Hematopoietic multipotent progenitor cell treated with erythropoietin and hydrocortisone succinate and interleukin-3 and kit ligand, for 6 days (in vitro differentiated cells): Measurements from ENCODE around the gene SIAH2.

Experiments used
- DNase-seq: peaks from one replicate; pipeline ENCODE4 v3.0.0-alpha.2; 2015

SIAH2 gene

DNA sequence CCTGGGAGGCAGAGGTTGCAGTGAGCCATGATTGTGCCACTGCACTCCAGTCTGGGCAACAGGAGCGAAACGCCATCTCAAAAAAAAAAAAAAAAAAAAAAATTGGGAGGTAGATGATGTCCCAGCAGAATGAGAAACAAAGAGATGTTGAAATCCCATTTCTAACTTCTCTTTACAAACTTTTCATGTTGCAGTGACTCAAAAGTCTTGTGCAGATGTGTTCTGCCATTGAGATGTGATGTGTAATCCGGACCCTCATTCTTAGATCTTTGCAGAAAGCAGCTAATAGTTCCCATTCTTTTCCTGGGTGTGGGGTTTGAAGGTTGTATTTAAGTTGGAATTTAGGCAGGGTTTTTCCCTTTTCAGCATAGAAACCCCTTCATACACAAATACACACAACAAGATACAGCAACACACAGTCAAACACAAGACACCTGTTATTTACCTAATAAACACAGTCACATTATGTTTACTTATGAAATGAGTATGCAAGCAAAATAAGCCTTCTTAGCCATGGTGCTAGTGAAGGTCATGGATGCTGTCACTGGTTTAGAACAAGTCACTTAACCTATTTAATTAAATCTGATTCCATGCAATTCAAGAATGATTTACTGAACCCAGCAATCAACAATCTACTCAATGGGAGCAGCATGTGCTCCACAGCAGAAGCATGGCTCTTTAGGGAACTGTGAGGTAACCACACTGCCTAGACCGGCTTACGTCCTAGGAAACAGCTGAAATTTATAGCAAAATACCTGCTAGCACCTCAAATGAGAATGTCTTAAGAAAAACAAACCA, 14.9 kb downstream of the SIAH2 start:
- DNase-seq = no peak

DNA sequence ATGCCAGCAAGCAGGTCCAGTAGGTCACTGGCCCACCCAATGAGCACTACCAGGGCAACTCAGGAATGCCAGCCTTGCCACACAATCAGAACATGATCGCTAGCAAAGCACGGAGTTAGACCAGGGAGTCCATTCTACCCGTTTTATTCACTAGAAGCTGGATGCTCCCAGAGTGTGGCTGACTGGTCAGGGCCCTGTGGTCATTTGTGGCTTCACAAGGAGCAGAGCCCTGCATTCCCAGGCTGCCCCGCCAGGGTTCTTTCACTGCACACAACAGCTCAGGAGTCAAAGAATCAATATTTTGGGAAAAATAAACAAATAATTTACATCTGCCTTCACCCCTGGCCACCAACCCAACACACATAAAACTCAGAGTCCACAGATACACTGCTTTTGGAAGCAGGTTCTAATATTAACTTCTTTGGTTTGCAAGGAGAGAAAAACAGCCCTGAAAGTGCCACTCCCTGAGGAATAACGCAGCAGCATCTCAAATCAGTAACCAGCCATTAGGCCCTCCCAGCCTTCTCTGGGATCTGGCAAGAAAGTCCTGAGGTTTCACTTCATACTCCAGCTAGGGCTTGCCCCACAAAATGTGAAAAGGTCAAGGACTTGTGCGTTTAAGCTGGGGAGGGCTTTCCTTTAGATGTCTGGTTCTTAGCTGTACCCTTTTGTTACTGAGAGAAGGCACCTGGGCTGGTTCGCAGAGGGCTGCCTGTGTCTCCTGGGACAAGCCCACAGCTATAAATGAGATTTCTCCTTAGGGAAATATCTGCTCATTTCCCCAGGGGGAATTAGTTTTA, 16.0 kb downstream of the SIAH2 start:
- DNase-seq = no peak

DNA sequence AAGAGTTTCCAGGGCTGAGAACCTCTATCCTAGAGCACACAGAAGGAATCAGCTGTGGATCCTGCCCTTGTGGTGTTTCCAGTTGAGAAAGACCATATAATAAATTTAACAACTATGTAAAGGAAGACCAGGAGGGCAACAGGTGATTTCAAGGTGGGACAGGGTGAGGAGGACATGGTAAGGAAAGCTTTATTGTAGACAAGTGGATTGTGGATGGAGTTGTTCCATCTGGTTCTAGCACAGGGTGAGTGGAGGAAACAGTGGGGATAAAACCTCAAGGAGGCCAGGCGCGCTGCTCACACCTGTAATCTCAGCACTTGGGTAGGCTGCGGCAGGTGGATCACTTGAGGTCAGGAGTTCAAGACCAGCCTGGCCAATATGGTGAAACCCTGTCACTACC, 17.1 kb downstream of the SIAH2 start:
- no peak for DNase-seq

DNA sequence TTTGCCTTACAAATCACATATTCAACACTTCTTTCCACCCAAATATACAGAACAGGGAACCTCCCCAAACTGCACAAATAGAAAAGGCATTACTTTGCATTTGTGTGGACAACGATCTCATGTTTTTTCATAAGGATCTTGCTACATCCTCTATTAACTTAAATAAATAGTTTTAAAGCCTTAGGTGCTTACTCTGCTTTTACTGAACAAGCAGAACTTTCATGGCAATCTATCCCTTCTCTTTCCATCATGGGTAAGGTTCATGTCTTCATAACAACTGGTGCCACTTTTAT, 18.1 kb downstream of the SIAH2 start:
- no peak for DNase-seq

DNA sequence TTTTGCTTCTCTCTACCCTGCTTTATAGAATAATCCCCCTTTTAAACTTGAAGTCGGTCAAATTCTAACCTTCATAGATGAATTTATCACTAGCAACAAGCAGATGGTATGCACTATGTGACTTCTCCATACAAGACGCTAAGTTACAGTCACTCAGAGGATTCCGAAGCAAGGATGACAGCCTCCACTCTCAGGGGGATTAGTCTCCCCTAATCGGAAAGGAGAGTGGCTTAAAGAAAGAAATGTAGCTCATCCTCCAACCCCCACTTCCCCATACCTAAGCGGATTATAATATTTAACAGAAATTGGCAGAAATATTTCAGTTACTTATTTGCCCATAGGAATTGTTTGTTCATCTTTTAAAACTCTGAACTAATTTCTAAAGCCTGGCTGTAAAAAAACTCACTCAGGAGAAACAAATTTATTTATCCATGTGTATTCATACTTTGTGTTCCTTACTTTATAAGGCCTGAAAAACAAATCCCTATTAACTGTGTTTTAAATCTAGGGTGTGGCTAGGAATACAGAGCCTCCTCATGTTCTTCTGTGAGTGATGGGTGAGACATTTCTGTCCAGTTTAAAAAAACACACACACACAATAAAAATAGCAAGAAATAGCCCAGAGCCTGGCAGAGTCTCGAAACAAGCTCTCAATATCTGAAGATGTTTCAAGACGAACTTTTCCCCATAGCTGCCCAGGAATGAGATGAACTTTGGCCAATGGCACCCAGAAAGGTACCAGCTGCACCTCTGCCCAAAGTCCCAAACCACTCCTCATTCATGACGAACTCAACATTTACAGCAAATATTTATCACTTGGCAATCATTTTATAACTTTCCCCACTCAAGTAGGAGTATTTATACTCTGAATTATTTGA, 18.7 kb downstream of the SIAH2 start:
- no peak for DNase-seq

DNA sequence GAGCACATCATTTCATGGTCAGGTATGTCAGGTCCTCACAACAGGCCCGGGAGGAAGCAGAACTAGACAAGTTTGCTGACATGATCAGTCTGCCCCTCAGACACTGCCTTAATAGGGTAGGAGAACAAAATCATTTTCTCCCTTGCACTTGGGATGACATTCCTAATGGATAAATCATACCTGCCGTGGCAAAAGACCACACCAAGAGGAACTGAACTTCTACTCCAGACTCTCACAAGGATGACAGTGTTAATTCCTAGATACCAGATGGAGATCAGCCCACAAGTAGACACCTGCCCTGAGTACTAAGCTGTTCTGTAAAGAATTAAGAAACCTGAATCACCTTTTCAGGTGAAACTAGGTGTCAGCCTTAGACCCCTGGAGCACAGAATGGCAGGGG, 19.5 kb downstream of the SIAH2 start:
- DNase-seq = no peak

DNA sequence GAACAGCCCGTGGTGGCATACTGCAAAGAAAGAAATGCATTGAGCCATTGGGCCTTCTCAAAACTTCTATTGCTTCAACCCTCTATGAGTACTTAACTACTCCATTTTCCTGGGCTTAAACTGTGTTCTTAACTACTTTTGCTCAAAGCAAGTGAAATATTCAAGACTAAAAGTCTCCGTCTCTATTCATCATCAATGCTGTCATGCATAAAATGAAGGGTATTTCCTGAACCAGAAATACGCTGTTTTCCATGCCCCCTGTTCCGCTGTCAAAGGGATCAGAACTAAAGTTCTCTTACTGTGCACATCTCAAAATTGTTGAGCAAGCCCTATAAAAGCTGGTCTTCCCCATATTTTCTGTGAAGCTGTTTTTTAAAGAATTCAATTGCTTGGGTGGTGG, 20.3 kb downstream of the SIAH2 start:
- no peak for DNase-seq

DNA sequence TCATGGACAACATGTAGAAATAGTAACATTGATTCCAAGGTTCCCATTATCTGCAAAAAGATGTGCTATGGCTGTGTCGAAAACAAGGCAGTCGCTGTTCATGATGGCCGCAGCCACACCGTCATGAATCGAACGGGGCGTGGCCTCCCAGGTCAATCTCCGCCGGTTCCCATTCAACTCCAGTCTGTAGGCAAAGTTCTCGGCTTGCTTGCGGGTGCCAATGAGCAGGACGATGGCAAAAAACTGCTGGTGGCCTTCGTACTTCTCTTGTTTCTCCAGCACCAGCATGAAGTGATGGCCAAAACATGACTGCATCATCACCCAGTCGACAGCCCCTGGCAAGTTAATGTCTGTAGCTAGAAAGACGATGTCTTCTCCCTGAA, 20.8 kb downstream of the SIAH2 start:
- DNase-seq = no peak

DNA sequence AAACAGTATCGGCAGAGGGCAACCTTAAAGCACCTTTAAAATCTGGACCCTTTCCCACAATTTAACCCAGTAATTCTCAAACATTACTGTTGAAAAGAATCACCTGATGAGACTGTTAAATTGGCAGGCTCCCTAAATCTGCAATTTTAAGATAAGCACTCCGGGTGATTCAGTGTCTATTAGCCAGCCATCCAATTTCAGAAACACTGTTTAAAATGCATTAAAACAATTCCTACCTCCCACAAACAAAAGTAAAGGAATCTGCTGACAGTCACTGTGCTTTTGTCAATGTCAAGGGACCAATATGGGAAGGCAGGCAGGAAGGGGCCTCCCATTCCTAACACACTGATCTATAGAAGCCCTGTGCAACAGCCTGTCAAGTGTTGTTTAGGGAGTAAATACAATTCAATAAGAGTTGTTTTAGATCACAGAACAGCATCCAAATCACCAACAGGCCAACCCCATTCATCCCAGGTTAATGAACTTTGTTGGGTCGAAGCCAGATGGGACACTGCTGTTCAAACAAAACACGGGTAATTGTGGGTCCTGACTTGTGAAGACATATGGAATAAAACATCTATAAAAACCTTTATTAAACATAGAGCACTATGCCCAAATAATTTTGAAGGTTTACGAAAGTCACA, 21.4 kb downstream of the SIAH2 start:
- DNase-seq = peak; percentile 83

DNA sequence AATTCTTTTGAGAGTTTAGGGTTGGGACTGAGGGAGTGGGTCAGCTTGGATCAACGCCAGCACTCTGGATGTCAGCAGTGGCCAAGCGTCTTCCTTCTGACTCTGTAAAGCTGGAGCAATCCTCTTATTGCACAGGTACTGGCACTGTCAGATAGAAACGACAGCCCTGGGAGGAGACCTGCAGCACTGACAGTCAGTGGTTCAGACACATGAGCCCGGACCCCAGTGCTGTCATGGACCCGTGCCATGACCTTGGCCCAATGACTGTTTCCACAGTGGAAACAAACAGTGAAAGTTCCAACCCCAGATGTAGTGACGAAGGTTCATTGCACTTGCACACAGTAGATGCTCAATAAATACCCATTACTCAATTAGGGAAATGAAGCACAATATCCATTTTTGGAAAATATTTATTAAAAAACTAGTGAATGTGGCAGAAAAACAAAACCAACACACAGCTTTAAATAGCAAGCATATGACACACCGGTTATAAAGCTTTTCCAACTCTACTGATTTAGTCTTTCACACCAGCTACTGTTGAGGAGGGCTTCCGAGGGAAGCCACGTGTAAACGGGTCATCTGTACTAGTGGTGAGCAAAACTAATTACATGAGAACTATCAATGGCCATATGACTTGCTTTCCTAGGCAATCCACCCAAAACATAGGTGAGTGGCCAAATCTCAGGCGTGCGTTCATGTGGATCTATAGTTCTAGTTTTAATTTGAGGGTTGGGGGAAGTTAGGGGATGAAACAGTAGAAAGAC, 22.1 kb downstream of the SIAH2 start:
- no peak for DNase-seq

DNA sequence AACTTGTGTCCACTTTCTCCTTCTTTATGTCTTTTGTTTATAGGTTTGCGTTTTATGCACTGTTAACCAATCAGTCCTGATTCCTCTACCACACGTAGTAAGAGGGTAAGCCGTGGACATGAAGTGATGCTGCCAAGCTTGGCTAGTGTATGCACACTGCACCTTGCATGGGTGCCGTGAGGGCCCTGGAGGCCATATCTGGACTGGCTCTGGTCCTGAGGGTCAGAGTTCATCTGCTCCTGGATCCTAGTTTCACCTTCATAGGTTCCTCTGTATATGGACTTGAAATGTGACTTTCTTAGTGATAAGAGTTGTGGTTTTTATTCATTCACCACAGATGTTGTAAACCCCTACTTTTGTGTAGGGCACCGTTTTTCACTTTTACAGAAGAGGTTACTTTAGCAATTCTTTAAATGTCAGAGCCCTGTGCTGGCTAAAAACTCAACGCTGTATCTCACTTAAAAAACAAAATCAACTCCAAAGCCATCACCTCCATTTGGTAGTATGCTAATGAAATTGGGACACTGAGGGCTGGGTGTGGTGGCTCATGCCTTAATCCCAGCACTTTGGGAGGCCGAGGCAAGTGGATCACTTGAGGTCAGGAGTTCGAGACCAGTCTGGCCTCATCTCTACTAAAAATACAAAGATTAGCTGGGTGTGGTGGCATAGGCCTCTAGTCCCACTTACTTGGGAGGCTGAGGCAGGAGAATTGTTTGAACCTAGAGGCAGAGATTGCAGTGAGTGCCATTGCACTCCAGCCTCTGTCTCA, 22.9 kb downstream of the SIAH2 start:
- peak; percentile 78 for DNase-seq

DNA sequence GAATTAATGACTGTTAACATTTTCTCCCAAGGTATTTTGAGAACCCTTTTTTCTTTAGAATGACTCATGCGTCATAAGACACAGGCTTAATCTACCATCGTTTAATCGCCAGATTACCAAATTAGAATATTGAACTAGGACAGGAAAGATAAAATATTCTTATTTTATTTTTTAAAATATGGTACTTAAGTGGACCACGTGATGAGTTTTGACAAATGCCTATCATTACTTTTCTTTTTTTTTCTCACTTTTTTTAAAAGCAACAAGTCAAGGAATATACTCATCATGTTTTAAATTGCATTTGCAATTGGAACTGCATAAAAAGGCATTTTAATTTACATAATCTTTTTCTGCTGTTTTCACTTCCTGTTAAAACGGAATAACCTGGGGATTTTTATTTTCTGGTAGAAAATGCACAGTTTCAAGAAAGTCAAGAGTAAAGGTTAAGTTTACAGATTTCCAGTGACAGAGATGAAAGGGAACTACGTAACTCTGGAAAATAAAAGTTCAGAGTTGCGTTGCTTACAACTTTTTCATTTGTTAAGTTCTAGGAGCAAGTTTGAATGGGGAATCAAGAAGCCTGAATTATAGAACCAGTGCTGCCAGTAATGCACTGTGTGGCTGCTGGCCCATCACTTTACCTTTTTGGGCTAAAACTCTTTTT, 23.6 kb downstream of the SIAH2 start:
- peak; percentile 48 for DNase-seq

DNA sequence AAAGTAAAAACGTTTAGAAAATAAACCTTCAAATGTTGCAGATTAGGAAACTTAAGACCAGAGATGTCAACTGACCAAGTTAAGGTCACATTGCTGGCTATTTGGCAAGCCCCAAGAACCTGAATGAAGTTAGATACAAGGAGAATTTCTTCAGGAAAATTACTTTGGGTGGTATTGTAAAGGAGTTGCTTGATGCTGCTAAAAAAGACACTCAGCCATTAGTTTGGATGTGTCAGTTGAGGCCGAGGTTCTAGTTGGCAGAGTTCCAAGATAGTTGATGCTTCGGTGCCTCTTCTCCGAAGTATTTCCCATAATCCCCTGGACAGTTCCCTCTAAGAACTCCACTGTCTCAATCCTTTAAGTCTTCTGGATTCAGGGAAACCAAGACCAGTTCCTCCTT, 24.3 kb downstream of the SIAH2 start:
- peak; percentile 60 for DNase-seq

DNA sequence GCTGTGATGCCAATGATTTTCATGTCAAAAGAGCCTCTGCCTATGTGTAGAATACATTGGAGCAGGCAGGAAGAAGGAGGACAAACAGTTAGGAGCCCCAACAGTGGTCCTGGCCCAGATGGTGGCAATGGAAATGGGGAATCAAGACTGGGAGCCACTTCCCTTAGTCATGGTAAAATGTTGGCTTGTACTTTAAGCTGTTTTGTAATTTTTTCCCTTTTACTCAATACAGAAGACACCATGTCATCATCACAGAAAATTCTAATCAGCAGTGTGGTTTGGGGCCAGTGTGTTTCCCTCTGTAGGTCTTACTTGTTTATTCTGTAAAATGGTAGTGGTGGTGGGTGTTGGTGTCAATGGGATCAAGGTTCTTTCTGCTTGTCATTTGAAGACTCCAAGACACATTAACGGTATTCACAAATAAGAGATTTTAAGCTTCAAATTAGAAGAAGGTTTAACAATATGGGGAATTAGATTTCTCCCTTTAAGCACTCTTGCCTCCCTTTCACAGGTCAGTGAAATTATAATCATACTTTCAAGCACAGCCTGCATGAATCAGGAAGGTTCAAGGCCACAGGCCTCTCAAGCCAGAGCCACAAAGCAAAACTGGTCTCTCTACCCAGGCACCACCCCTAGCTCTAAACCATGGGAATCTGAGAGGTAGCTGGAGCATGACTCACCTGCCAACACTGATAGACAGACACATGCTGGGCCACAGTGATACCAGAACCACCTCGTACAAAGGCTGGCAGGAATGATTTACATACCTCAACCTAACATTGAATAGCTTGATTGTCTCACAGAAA, 24.9 kb downstream of the SIAH2 start:
- peak; percentile 89 for DNase-seq

DNA sequence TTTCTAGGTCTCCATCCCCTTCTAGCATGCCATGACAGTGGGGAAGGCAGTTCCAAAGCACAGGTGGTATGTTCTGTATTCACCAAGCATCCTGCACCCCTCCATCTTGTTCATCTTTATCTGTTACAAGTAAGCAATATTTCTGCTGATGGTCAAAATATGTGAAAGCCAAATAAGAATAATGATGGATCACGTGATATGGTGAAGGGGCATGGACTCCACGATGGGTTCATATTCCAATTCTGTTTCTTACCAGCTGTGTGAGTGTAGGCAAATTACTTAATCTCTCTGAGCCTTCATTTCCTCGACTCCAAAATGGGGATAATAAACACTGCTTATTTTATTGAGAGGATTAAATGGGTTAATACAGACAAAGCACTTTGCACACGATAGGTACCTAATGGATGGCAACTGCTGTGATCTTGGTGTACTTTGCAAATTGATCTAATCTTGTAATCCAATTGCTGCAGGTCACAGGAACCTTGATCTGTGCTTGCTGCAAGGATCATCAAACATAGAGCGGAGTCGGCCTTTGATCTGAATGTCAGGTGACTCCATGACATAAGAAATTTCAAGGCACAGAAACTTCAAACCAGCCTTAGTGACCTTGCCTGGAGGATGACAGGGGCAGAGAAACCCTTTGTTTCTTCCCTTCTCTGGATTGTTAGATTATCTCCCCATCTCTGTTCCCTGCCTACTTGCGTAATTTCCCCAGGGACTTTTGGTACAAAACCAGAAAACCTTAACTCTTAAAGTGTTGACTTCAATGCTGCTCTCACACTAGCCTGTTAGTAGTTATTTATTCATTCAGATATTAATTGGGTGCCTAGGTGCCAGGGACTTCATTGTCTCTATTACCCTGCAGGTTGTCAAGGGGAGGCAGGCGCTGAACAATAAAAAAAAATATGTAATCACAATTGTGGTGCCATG, 25.8 kb downstream of the SIAH2 start:
- DNase-seq = no peak

DNA sequence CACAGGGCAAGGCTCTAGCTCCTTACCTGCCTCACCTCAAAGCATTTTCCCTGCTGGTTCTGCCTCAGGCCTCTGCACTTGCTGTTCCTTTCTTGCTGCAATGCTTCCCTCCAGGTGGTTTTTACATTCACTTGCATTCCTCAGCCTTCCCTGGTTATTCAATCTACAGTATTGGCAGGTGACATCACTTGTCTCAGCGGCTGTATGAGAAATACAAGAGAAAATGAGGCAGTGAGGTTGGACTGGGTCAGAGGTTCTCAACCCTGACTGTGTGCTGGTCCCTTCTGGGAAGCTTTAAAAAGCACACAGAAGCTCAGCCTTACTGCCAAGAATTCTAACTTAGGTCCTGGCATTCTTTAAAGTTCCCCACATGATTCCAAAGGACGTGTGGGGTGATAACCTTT, 26.7 kb downstream of the SIAH2 start:
- no peak for DNase-seq

DNA sequence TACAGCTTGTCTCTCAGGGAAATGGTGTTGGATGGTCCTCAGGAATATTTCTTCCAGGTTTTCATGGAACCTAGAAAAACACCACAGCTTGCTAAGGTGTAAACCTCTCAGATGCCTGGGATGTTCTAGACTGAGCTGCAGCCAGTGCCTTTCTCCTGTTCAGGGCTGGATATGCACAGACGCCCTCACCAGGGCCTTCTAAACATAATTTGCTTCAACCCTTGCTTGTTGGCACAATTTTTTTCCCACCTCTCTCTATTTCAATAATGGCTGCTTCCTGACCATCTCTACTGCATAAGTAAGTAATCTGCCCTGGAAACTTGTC, 28.2 kb downstream of the SIAH2 start:
- DNase-seq = no peak

DNA sequence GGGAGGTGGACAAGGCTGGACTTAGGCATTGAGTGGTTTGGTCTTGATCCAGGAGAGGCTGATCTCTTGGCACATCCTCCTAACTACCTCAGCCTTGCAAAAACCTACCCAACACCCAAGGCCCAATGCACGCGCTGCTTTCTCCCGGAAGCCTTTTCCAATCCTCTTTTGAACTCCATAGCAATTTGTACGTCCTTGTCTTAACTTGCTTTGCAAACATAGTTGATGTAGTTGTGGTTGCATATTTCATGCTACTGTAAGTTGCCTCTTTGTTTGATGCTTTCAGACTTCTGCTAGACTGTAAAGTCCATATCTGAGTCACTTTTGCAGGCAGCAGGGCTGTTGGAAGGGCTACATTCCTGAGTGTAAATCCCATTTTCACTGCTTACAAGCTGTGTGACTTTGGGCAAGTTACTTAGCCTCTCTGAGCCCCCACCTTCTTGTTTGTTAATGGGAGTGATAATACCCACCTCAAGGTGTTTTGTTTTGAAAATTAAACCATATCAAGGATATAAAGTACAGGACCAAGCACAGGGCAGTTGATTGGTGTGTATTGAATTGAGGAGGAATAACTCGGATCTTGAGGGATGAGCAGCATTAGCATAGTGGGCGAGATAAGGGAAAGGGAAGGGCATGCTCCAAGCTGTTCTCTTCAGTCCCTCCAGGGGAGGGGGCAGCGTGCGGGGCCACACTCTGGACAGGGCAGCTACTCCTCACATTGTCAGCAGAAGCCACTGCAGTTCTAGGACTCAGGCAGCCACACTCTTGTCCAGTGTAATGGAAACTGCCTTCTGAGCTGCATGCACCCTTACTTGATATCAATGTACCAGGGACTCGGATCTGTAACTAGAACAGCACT, 28.8 kb downstream of the SIAH2 start:
- DNase-seq = no peak
